ENCODE measurements around the gene DOCK1. TPM values are rescaled to one million over a fixed set of nuclear protein-coding genes. Genes with fewer than 3 reads are reported as not detected.
"Not testable (repeated sequence)": the region's sequence is repeated elsewhere in the genome, so short reads cannot be mapped to it uniquely, and the experiment has no call there.

The DOCK1 gene
- total RNA-seq, 6 experiments from 2014 or later: 50.6 to 59.9 (median 54.7) TPM

DNA sequence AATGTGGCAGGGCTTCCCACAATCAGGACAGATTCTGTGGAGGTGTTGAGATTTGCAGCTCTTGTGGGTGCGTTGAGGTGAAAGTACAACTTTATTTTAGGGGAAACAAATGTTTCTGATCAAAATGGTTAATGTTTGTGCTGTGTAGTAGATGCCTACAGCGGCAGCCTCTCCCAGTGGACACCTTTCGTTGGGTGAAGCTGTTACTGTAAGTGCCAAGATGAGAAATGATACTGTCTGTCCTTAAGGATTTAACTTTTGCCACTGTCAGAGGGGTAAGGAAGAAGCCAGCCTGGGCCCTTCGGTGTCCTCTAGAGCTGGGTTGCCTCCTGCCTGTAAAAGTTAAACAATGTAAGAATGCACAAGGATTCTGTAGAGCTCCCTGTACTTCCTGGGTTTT is 27.9 kb downstream of the DOCK1 start:
- DNase-seq: no peak
- Mint-ChIP-seq H3K27ac (0 out of 2 replicates have a peak overlapping the region, but pooled peaks have one; percentile 25), H3K4me3 (no peak overlapping the region), H3K4me1 (ENCODE audit: low read depth) (peaks cover 47% of the 10 kb centered on the region), H3K36me3 (ENCODE audit: low read depth) (peaks cover 19% of the 10 kb centered on the region; the same call in 1 of the 2 replicates), H3K9me3 (no peaks in the 10 kb centered on the region), H3K27me3 (ENCODE audit: insufficient read depth) (no peaks in the 10 kb centered on the region)
- TF ChIP-seq, protein P1, sequence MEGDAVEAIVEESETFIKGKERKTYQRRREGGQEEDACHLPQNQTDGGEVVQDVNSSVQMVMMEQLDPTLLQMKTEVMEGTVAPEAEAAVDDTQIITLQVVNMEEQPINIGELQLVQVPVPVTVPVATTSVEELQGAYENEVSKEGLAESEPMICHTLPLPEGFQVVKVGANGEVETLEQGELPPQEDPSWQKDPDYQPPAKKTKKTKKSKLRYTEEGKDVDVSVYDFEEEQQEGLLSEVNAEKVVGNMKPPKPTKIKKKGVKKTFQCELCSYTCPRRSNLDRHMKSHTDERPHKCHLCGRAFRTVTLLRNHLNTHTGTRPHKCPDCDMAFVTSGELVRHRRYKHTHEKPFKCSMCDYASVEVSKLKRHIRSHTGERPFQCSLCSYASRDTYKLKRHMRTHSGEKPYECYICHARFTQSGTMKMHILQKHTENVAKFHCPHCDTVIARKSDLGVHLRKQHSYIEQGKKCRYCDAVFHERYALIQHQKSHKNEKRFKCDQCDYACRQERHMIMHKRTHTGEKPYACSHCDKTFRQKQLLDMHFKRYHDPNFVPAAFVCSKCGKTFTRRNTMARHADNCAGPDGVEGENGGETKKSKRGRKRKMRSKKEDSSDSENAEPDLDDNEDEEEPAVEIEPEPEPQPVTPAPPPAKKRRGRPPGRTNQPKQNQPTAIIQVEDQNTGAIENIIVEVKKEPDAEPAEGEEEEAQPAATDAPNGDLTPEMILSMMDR (IDR thresholded peaks at IDR 0.05): no peak

DNA sequence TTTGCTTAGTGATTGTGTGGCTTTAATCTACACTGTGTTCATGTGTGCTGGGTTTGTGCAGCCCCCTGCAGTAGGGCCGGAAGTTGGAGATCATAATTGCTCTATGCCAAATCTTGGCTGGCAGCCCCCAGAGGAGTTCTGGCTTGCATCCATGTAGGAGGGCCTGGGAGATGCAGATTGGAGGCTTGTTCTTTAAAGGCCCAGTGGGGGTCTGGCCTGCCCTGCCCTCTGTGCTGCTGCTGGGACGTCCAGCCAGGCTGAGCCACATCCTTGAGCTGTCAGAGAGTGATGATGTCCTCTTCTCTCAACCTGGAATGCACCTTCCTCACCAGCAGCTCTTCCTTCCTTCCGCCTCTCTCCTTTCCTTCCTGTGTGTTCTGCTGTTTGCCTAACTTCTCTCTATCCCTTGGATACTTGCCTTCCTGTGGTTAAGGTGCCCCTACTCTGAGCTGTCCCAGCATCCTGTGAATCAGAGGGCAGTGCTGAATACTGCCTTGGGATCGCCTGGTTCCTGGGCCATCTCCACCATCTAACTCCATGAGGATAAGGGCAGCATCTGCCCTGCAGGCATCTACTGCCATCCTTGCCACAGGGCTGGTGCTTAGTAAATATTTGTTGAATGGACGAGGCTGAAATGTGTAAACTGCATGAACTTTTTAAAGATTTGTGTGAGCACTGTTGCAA is 30.2 kb downstream of the DOCK1 start:
- peaks cover 36% of the 10 kb centered on the region for H3K4me1 Mint-ChIP-seq (ENCODE audit: low read depth)
- no peak overlapping the region for H3K4me3 Mint-ChIP-seq
- no peaks in the 10 kb centered on the region; the same call in 1 of the 2 replicates for H3K9me3 Mint-ChIP-seq
- H3K27ac Mint-ChIP-seq: peak overlapping the region; percentile 64
- H3K27me3 Mint-ChIP-seq (ENCODE audit: insufficient read depth): no peaks in the 10 kb centered on the region
- peak; percentile 33 for DNase-seq
- TF ChIP-seq, protein P1 (IDR thresholded peaks at IDR 0.05): no peak
- H3K36me3 Mint-ChIP-seq (ENCODE audit: low read depth): peaks cover 21% of the 10 kb centered on the region; the same call in 1 of the 2 replicates

DNA sequence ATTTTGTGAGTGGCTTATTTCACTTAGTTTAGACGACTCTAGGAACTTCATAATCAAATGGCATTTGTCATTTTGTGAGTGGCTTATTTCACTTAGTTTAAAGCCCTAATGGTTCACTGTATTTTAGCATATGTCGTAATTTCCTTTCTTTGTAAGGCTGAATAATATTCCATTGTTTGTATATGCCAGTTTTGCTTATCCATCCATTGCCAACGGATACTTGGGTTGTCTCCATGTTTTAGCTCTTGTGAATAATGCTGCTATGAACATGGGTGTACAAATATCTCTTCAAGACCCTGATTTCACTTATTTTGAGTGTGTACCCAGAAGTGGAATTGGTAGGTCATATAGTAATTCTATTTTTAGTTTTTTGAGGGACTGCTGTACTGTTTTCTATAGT is 31.8 kb downstream of the DOCK1 start:
- Mint-ChIP-seq H3K27me3 (ENCODE audit: insufficient read depth) (no peaks in the 10 kb centered on the region), H3K4me1 (ENCODE audit: low read depth) (peaks cover 25% of the 10 kb centered on the region), H3K36me3 (ENCODE audit: low read depth) (peaks cover 22% of the 10 kb centered on the region), H3K27ac (no peak overlapping the region), H3K4me3 (no peak overlapping the region), H3K9me3 (peaks cover under 1% of the 10 kb centered on the region; the same call in 1 of the 2 replicates)
- TF ChIP-seq, protein P1 (IDR thresholded peaks at IDR 0.05): no peak
- DNase-seq: no peak

DNA sequence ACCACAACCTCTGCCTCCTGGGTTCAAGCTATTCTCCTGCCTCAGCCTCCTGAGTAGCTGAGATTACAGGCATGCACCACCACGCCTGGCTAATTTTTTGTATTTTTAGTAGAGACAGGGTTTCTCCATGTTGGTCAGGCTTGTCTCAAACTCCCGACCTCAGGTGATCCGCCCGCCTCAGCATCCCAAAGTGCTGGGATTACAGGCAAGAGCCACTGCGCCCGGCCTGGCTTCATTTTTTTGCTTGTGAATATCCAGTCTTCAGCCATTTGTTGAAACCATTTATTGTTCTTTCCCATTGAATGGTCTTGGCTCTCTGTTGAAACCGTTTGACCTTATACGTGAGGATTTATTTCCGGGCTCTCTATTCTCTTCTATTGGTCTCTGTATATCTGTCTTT is 32.9 kb downstream of the DOCK1 start:
- peaks cover 31% of the 10 kb centered on the region for H3K36me3 Mint-ChIP-seq (ENCODE audit: low read depth)
- not testable (repeated sequence) for DNase-seq; H3K9me3 Mint-ChIP-seq; H3K27ac Mint-ChIP-seq; H3K4me3 Mint-ChIP-seq; H3K27me3 Mint-ChIP-seq (ENCODE audit: insufficient read depth)
- H3K4me1 Mint-ChIP-seq (ENCODE audit: low read depth): peaks cover 25% of the 10 kb centered on the region

DNA sequence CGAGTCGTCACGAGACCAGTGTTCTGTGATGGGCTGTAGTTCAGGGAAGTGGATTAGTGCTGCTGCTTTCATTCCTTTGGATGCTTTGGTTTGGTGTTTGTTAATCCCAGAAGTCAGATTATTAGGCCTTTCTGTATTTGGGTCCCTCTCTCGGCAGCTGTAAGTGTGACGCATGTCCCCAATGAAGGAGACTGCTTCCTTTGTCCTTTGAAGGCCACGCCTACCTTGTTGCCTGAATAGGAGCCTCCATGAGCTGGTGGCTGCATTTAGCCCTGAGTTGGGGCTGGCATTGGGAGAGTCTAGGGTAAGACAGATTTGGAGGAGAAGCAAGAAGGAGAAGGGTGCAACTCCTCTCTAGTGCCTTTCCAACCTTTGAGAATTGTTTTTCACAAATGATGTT is 34.5 kb downstream of the DOCK1 start:
- Mint-ChIP-seq H3K9me3 (peaks cover 8% of the 10 kb centered on the region), H3K4me1 (ENCODE audit: low read depth) (peaks cover 19% of the 10 kb centered on the region), H3K27ac (no peak overlapping the region), H3K36me3 (ENCODE audit: low read depth) (peaks cover 46% of the 10 kb centered on the region), H3K4me3 (no peak overlapping the region), H3K27me3 (ENCODE audit: insufficient read depth) (no peaks in the 10 kb centered on the region)
- DNase-seq: no peak
- TF ChIP-seq, protein P1 (IDR thresholded peaks at IDR 0.05): no peak

DNA sequence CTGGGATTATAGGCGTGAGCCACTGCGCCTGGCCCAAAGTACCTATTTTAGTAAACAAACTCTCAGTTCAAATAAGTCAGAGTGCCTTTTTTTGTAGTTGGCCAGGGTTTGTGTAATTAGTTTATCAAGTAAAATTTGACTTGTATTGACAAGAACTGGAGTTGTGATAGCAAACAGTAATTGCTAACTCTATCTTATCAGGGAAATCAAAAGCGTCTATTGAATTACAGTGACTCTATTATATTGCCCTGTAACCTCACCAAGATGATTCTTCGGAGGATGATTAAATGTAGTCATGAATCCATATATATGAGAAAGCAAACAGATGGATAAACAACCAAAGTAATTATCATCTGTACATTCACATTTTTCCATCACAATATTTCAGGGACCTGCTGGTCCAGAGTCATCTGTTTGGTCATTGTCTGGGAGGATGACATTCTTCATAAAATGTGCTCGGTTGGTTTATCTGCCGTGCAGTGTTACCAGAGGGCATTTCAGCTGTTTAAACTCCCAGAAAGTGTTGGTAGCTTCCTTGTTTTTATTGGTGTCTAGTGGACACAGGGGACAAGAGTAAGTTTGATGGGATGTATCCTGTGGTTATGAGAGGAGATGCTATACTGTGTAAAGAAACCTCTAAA is 35.6 kb downstream of the DOCK1 start:
- Mint-ChIP-seq H3K9me3 (peaks cover 8% of the 10 kb centered on the region), H3K4me1 (ENCODE audit: low read depth) (peaks cover 13% of the 10 kb centered on the region), H3K36me3 (ENCODE audit: low read depth) (peaks cover 54% of the 10 kb centered on the region), H3K27me3 (ENCODE audit: insufficient read depth) (no peaks in the 10 kb centered on the region), H3K27ac (no peak overlapping the region), H3K4me3 (no peak overlapping the region)
- DNase-seq: no peak
- TF ChIP-seq, protein P1 (IDR thresholded peaks at IDR 0.05): no peak

Measured in HFFc6 (cell line).